Neural cell (in vitro differentiated cells): ENCODE measurements around the gene FADS1. TPM values are rescaled to one million over a fixed set of nuclear protein-coding genes. Genes with fewer than 3 reads are reported as not detected.

ENCODE experiments used
- H2AFZ ChIP-seq: fragments of 200-600, 300-800 bp; sonication (generic), shearing (Covaris generic); 2 replicates; pipeline ENCODE4 v1.6.0; 2014; ENCODE audit warnings: low read depth, mild to moderate bottlenecking, antibody characterized with exemption, low read length, moderate library complexity
- H3F3A ChIP-seq: fragments of 200-600 bp; shearing (Covaris generic); 2 replicates; pipeline ENCODE4 v1.6.1; 2016; ENCODE audit warnings: mild to moderate bottlenecking, moderate library complexity, mixed read lengths, antibody characterized with exemption, low read length; ENCODE audit not compliant: insufficient read depth, poor library complexity, severe bottlenecking
- H3K27ac ChIP-seq: fragments of 200-600, 300-800 bp; sonication (generic), shearing (Covaris generic); 2 replicates; pipeline ENCODE4 v1.5.1; 2014; ENCODE audit warnings: mild to moderate bottlenecking, low read length, moderate library complexity
- H3K27me3 ChIP-seq: fragments of 300-800, 200-600 bp; sonication (generic), shearing (Covaris generic); 2 replicates; pipeline ENCODE4 v1.6.0; 2014; ENCODE audit warnings: mild to moderate bottlenecking, low read depth, low read length, moderate library complexity; ENCODE audit not compliant: insufficient read depth
- H3K36me3 ChIP-seq: fragments of 300-800, 200-600 bp; sonication (generic), shearing (Covaris generic); 2 replicates; pipeline ENCODE4 v1.5.1; 2014; ENCODE audit warnings: mild to moderate bottlenecking, antibody characterized with exemption, low read length, moderate library complexity; ENCODE audit not compliant: insufficient read depth
- H3K4me2 ChIP-seq: fragments of 300-800, 200-600 bp; sonication (generic), shearing (Covaris generic); 2 replicates; pipeline ENCODE4 v1.6.0; 2014; ENCODE audit warnings: mild to moderate bottlenecking, low read length
- H3K4me3 ChIP-seq: fragments of 300-800, 200-600 bp; sonication (generic), shearing (Covaris generic); 2 replicates; pipeline ENCODE4 v1.5.1; 2014; ENCODE audit warnings: mild to moderate bottlenecking, low read length, moderate library complexity
- H3K79me2 ChIP-seq: fragments of 200-600 bp; shearing (Covaris generic); replicated peaks from 2 replicates; pipeline ENCODE4 v1.6.0; 2014; ENCODE audit warnings: mild to moderate bottlenecking, low read length, moderate library complexity; ENCODE audit not compliant: insufficient read depth
- H3K9ac ChIP-seq: fragments of 300-800, 200-600 bp; sonication (generic), shearing (Covaris generic); 2 replicates; pipeline ENCODE4 v1.6.1; 2016; ENCODE audit warnings: mild to moderate bottlenecking, low read length, mixed read lengths
- H3K9me2 ChIP-seq: fragments of 200-600 bp; shearing (Covaris generic); 2 replicates; pipeline ENCODE4 v1.6.1; 2016; ENCODE audit warnings: mild to moderate bottlenecking, low read length, mixed read lengths; ENCODE audit not compliant: insufficient read depth
- H3K9me3 ChIP-seq: fragments of 200-600, 300-800 bp; sonication (generic), shearing (Covaris generic); 2 replicates; pipeline ENCODE4 v1.6.1; 2016; ENCODE audit warnings: mild to moderate bottlenecking, mixed run types, low read length, moderate library complexity, mixed read lengths
- H4K20me1 ChIP-seq: fragments of 200-600 bp; shearing (Covaris generic); 2 replicates; pipeline ENCODE4 v1.6.1; 2016; ENCODE audit warnings: mild to moderate bottlenecking, mixed run types; ENCODE audit not compliant: insufficient read depth
- CTCF ChIP-seq: fragments of 450-650 bp; IDR thresholded peaks from 2 replicates; pipeline ENCODE4 v1.5.1; 2014; ENCODE audit warnings: antibody characterized with exemption, mild to moderate bottlenecking, moderate library complexity; ENCODE audit not compliant: poor library complexity, severe bottlenecking
- EP300 ChIP-seq: fragments of 450-650 bp; conservative IDR thresholded peaks from 2 replicates; pipeline ENCODE4 v1.6.1; 2014; ENCODE audit warnings: antibody characterized with exemption, mild to moderate bottlenecking, moderate library complexity; ENCODE audit not compliant: poor library complexity, severe bottlenecking
- EZH2 ChIP-seq: fragments of 200-600, 300-800 bp; shearing (Covaris generic), sonication (generic); IDR thresholded peaks from 2 replicates; pipeline ENCODE4 v1.6.1; 2014; ENCODE audit warnings: antibody characterized with exemption, low read length, borderline replicate concordance, mild to moderate bottlenecking; ENCODE audit not compliant: insufficient read depth, poor library complexity, severe bottlenecking
- MXI1 ChIP-seq: fragments of 450-650 bp; conservative IDR thresholded peaks from 2 replicates; pipeline ENCODE4 v1.6.1; 2014; ENCODE audit warnings: antibody characterized with exemption, mild to moderate bottlenecking; ENCODE audit not compliant: poor library complexity, severe bottlenecking
- POLR2AphosphoS5 ChIP-seq: IDR thresholded peaks from 2 replicates; pipeline ENCODE4 v1.6.1; 2012
- RAD21 ChIP-seq: fragments of 450-650 bp; conservative IDR thresholded peaks from 2 replicates; pipeline ENCODE4 v1.6.1; 2014; ENCODE audit warnings: antibody characterized with exemption, mild to moderate bottlenecking, moderate library complexity
- REST ChIP-seq: IDR thresholded peaks from 2 replicates; pipeline ENCODE4 v1.6.1; 2012; ENCODE audit warnings: borderline replicate concordance
- SMC3 ChIP-seq: fragments of 450-650 bp; conservative IDR thresholded peaks from 2 replicates; pipeline ENCODE4 v1.6.1; 2014; ENCODE audit warnings: antibody characterized with exemption, mild to moderate bottlenecking, moderate library complexity; ENCODE audit not compliant: poor library complexity
- TAF1 ChIP-seq: IDR thresholded peaks from 2 replicates; pipeline ENCODE4 v1.6.1; 2012; ENCODE audit warnings: low read depth
- polyA plus RNA-seq: library from polyadenylated mRNA; depleted of rRNA; stranded (reverse); fragments of >200 nt; gene quantifications from 2 replicates; pipeline ENCODE4 v1.2.3, GENCODE V29; 2014

FADS1 gene
- polyA plus RNA-seq, 1 donor from 2014 or later: 102 TPM

DNA sequence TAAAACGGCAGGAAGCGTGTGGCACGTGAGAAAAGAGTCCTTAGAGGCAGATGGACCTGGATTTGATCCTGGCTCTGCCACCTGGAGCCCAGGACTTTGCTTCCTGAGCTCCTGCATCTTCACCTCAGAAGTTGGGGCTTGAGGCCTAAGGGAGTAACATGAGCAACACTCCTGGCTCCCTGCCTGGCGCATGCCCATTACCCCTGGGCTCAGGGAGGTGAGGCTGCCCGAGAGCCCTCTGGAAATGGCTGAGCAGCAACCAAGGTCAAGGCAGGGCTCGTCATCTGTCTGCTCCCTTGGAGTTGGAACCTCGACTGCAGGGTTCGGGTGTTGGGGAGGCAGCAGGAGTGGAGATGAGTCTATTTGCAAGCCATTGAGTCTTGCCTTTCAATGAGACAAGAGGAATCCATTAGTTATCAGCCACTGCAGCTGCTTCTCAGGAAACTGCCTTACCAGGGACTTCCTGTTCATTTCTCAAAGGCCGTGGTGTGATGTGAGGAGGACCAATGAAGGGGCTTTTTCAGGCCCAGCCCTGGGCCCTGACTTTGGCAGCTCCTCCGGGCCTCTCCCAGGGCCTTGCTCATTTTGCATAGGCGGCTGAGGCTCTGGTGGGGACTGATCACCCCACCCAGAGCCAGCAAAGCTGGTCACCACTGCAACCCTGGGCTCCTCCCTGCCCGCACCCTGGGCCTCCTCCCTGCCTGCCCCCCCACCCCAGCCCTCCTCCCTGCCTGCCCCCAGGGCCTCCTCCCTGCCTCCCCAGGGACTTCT, 17.7 kb upstream of the FADS1 start:
- Histone ChIP-seq H3F3A (no peaks in the 10 kb centered on the region), H3K36me3 (no peaks in the 10 kb centered on the region), H3K9me3 (no peaks in the 10 kb centered on the region), H2AFZ (no peak overlapping the region), H3K4me2 (no peak overlapping the region), H3K27ac (no peak overlapping the region), H3K27me3 (no peaks in the 10 kb centered on the region), H3K79me2 (peaks cover 83% of the 10 kb centered on the region), H3K9me2 (no peaks in the 10 kb centered on the region), H3K4me3 (no peak overlapping the region), H4K20me1 (peaks cover 8% of the 10 kb centered on the region), H3K9ac (no peak overlapping the region)
- TF ChIP-seq RAD21 (no peak), EZH2 (no peak), POLR2AphosphoS5 (no peak), EP300 (no peak), CTCF (no peak), TAF1 (no peak), REST (no peak), MXI1 (no peak), SMC3 (no peak)

- no peaks in the 10 kb centered on the region for H3K9me3 ChIP-seq
- H3K4me2 ChIP-seq: no peak overlapping the region
- H3K36me3 ChIP-seq: no peaks in the 10 kb centered on the region
- no peak overlapping the region for H3K27ac ChIP-seq
- no peaks in the 10 kb centered on the region for H3F3A ChIP-seq
- H3K27me3 ChIP-seq: no peaks in the 10 kb centered on the region
- no peak for TF ChIP-seq TAF1
- no peaks in the 10 kb centered on the region for H3K9me2 ChIP-seq
- H2AFZ ChIP-seq: no peak overlapping the region
- H3K79me2 ChIP-seq: peaks cover 88% of the 10 kb centered on the region
- peaks cover 8% of the 10 kb centered on the region for H4K20me1 ChIP-seq
- H3K4me3 ChIP-seq: peak overlapping the region; percentile 7
- H3K9ac ChIP-seq: no peak overlapping the region
Measured at GRCh38 chr11:61833926-61834277, 17.1 kb upstream of the FADS1 start.
